Epithelial cell of esophagus (primary cell): ENCODE measurements around the gene ASB7.

Experiments
- DNase-seq: peaks from one replicate; pipeline ENCODE4 v3.0.0; 2010; ENCODE audit warnings: low read depth
- H3K4me3 ChIP-seq: 2 replicates; pipeline ENCODE4 v1.5.1; 2011; ENCODE audit warnings: mild to moderate bottlenecking, low read length, control low read depth
- CTCF ChIP-seq: IDR thresholded peaks from 2 replicates; pipeline ENCODE4 v1.5.1; 2011; ENCODE audit warnings: low read depth, mild to moderate bottlenecking, low read length, control low read depth, inconsistent platforms; ENCODE audit not compliant: insufficient read depth; ENCODE audit errors: missing control alignments

The ASB7 gene

GRCh38 chr15:100613208-100613607 lies 10.8 kb downstream of the ASB7 start:
- H3K4me3 ChIP-seq = no peak overlapping the region
- DNase-seq = no peak
- TF ChIP-seq CTCF = no peak

- H3K4me3 ChIP-seq = no peak overlapping the region
- no peak for TF ChIP-seq CTCF
- DNase-seq = no peak
Observed at GRCh38 chr15:100614336-100614735, 11.9 kb downstream of the ASB7 start.

DNA sequence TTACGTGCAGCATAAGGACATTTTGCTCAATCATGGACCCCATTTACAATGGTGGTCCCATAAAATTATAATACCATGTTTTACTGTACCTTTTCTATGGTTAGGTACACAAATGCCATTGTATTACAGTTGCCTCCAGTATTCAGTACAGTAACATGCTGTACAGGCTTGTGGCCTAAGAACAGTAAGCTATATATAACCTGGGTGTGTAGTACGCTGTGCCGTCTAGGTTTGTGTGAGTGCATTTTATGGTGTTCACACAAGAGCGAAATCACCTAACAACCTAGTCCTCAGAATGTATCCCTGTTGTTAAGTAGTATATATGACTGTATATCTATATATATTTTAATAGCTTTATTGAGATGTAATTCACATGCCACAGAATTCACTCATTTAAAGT lies 12.5 kb downstream of the ASB7 start:
- no peak for DNase-seq
- H3K4me3 ChIP-seq = no peak overlapping the region
- no peak for TF ChIP-seq CTCF

DNA sequence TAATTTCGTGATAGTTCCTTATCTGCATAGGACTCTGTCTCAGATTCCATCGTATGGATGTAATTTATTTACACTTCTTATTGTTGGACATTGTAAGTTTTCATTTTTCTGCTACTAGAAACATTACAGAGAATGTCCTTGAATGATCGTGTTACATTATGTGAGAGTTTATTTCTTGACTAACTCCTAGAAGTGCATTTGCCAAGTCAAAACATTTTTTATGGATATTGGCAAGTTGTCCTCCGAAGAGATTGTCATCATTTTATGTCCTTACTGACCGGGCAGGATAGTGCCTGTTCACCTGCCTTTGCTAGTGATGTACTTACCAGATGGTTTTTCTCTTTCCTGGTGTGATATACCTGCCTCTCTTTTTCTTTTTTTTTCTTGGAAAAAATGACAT lies 13.4 kb downstream of the ASB7 start:
- H3K4me3 ChIP-seq = no peak overlapping the region
- no peak for DNase-seq
- TF ChIP-seq CTCF = no peak

GRCh38 chr15:100616700-100617099 lies 14.3 kb downstream of the ASB7 start:
- H3K4me3 ChIP-seq = no peak overlapping the region
- DNase-seq = no peak
- TF ChIP-seq CTCF = no peak

GRCh38 chr15:100623301-100623700 lies 20.9 kb downstream of the ASB7 start:
- TF ChIP-seq CTCF = no peak
- H3K4me3 ChIP-seq = no peak overlapping the region
- peak; percentile 70 for DNase-seq

DNA sequence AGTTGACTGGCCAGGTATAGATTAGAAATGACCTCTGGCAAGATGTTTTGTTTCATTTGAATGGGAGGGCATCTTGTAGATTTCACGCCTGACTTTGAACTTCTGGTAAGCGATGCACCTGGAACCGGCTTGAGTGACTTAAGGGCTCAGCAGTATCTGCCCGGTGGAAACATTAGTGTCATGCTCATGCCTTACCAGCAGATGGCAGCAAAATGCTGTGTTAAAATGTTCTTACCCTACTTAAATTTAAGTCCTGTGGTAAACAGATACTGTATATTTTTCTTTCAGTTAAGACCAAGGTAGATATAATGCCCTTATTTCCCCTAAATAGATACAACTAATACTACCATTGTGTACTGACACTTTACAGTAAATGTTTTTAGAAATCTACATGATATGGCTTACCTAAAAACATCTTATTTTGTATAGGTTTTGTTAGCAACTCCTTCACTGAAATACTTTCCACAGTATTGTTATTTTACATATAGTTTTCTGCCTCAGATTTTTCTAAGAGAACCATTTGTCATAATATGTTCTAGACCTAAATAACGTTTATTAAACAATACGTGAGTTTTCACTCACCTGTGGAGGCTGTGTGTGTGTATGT lies 25.5 kb downstream of the ASB7 start:
- no peak overlapping the region for H3K4me3 ChIP-seq
- DNase-seq = peak; percentile 83
- peak; percentile 80 for TF ChIP-seq CTCF
